ENCODE results near the gene ARL8A.

- TF ChIP-seq CTCF (IDR thresholded peaks at IDR 0.05), result no peak
- no peak for TF ChIP-seq POLR2A (IDR thresholded peaks at IDR 0.05)
These were observed 13.4 kb upstream of the ARL8A start for GRCh38 chr1:202157945-202158344.

All from body of pancreas (tissue), 4 donors.